Measurements from ENCODE around the gene BCAP31.

GRCh38 chrX:153726286-153727122 is 2.3 kb upstream of the BCAP31 start:
- no peak for TF ChIP-seq POLR2AphosphoS5 (IDR thresholded peaks at IDR 0.05; ENCODE audit: low read depth, low read length)
- TF ChIP-seq TAF1 (IDR thresholded peaks at IDR 0.05; ENCODE audit: borderline replicate concordance, low read depth, low read length) = no peak
